CD4-positive, alpha-beta T cell treated with Interleukin-12 subunit alpha and Interleukin-12 subunit beta, for 1 hour (primary cell): ENCODE measurements around the gene RTF2.

Experiments
- DNase-seq: peaks from one replicate; pipeline ENCODE4 v3.0.0-alpha.2; 2020

RTF2 gene, protein sequence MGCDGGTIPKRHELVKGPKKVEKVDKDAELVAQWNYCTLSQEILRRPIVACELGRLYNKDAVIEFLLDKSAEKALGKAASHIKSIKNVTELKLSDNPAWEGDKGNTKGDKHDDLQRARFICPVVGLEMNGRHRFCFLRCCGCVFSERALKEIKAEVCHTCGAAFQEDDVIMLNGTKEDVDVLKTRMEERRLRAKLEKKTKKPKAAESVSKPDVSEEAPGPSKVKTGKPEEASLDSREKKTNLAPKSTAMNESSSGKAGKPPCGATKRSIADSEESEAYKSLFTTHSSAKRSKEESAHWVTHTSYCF

GRCh38 chr20:56468316-56469076 is at the start of gene RTF2:
TSS of gene RTF2 (plus strand) at chr20:56468627. CDS start at chr20:56468698, 71 bp downstream.
- peak; percentile 97 for DNase-seq

DNA sequence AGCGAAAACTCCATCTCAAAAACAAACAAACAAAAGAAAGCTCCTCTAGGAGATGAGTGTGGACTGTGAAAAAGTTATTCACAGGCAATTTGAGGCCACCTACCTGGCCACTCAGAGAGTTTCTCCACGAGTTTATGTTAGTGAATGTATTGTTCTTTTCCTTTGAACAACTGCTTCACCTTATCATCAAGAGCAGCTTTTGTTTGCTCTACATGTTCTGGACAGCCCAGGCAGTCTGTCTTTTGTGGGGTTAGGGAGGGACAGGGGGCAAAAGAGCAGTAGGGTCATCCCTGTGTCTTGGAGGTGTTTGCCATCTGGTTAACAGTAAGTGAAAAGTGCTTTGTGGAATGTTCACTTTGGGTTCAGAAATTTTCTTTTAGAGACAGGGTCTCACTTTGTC is 48.4 kb upstream of the RTF2 start:
- DNase-seq, result no peak

DNA sequence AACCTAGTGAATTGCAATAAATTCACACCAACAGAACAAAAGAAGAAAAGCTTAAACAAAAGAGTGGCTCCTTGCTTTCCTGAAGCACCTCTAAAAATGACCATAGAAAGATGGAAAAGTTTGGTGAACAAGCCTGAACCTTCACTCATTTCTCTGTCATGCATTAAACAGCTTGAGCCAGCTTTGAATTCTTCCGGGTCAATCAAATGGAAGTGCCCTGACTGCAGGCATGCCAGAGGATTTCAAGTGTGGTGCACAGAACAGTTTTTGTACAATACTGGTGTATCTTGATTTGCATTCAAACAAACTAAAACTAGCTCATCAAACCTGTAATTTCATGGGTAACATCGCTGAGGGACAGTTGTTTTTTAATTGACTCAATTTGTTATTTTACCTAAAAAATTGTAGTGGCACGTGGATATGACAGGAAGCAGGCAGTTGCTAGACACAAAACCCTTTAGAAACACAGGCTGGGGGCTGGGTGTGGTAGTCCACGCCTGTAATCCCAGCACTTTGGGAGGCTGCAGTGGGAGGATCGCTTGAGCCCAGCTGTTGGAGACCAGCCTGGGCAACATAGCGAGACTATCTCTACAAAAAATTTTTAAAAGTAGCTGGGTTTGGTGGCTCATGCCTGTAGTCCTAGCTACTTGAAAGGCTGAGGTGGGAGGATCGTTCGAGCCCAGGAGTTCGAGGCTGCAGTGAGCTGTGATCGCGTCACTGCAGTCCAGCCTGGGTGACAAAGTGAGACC is 47.3 kb upstream of the RTF2 start:
- DNase-seq, result no peak

- no peak for DNase-seq
These were observed 46.2 kb upstream of the RTF2 start for GRCh38 chr20:56422076-56422823.

DNA sequence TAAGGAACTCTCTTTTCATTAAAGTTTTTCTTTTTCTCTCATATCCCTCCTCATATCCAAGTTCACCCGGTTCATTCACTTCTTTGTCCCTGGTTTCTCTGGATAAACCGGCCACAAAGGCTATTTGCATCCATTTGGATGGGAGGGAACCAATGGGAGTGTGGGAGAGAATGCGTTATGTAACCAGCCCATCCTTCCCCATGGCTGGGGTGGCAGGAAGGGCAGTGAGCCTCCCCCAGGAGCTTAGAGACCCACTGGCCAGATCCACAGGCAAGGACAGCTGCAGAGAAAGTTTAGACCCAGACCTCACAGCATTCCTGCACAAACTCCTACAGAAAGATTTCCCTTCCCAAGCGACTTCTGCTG is 45.6 kb upstream of the RTF2 start:
- DNase-seq, result no peak

- no peak for DNase-seq
These were observed 45.2 kb upstream of the RTF2 start for GRCh38 chr20:56423211-56423610.

DNA sequence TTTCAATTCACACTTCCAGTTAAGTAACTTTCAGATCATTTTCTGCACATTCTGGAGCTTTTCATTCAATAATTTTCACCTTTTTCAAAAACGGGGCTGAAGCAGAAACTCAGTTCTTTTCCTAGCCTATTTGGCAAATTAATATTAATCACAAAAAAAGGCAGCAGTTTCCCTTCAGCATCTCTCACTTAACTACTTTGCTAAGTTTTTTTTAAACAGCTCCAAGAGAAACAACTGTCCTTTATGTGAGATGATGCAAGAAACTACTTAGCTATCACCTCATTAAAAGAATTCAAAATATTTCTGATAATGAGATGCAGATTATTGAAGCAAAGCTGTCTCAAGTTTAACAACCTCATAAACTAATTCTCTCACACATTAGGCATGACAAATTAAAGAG is 44.5 kb upstream of the RTF2 start:
- no peak for DNase-seq

DNA sequence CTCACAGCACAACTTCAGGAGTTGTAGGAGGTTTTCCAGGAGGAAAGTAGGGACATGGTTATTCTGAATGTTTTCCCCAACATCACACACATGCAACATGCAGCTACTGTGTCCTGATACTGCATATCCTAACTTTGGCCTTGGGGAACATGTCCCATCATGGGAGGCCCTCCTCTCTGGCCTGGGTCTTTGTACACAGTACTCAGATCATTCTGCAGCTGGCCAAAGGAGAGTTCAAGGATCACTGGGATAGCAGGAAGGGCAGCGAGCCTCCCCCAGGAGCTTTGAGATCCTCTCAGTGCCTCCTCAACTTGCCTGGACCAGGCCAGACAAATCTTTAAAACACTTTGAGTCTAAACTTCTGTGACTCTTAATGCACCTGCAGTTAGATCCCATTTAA is 43.5 kb upstream of the RTF2 start:
- no peak for DNase-seq

GRCh38 chr20:56426026-56426425 is 42.4 kb upstream of the RTF2 start:
- DNase-seq, result no peak

DNA sequence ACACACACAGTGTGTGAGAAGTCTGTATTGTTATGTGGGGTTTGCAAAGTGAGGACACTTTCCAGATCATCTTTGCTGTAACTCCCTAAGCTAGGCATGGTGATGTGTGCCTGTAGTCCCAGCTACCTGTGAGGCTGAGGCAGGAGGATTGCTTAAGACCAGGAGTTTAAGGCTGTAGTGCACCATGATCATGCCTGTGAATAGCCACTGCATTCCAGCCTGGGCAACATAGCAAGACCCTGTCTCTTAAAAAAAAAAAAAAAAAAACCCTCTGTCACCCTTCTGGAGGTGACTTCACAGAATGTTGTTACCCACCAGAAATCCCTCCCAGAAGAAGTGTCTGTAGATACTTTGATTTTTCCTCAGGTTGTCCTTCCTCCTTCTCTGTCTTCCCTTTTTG is 41.5 kb upstream of the RTF2 start:
- DNase-seq, result no peak

GRCh38 chr20:56427797-56428196 is 40.6 kb upstream of the RTF2 start:
- DNase-seq, result no peak

- DNase-seq, result no peak
These were observed 40.0 kb upstream of the RTF2 start for GRCh38 chr20:56428410-56428809.

DNA sequence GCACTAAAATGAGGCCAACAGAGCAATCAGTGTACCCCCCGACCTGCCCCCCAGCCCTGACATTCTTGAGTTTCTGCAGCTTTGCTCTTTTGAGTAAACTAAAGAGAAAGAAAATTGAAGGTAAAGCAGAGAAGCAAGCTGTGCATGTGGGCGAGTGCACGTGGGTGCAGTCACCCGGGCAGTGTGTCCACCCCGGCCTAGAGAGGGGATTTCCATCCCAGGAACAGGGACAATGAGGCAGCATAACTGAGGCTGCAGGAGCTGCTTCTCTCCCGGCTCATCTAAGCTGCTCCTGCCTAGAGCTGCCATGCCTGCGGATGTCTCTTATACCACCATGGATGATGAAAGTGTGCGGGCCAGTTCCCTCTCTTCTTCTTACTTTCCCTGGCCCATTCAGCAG is 39.5 kb upstream of the RTF2 start:
- DNase-seq, result no peak

- DNase-seq, result no peak
These were observed 38.9 kb upstream of the RTF2 start for GRCh38 chr20:56429502-56429901.

DNA sequence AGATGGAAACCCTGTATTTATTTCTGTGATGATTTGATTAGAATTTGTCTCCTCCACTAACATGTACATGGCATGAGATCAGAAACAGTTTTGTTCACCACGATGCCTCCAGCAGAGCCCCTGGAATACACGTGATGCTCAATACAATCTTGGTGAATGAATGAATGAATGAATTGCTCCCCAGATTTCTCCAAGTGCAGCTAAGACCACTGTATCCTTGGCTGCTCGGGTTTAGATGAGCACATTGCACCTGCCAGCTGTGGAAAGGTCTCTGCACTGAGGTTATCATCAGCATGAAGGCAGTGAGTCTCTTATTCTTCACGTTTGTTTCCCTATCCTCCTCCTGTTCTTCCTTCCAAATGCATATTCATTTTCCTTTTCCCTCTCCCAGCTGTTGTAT is 38.5 kb upstream of the RTF2 start:
- DNase-seq, result no peak

- DNase-seq, result no peak
These were observed 38.0 kb upstream of the RTF2 start for GRCh38 chr20:56430461-56430860.

DNA sequence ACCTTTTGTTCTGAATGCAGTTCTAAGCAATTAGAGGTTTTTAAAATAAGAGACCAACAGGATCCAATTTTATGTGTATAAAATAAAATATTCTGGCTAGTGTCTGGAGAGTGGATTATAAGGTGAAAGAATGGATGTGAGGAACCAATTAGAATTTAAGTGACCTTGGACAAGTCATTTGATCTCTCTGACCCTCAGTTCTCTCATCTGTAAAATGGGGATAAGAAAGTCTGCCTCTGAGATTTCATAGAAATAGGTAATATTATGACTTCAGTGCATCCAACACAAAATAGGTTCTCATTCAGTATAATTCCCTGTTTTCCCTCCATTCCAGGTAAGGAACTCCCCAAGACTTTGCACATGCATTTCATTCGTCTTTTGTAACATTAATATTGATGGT is 37.5 kb upstream of the RTF2 start:
- no peak for DNase-seq

GRCh38 chr20:56431471-56431870 is 37.0 kb upstream of the RTF2 start:
- no peak for DNase-seq

DNA sequence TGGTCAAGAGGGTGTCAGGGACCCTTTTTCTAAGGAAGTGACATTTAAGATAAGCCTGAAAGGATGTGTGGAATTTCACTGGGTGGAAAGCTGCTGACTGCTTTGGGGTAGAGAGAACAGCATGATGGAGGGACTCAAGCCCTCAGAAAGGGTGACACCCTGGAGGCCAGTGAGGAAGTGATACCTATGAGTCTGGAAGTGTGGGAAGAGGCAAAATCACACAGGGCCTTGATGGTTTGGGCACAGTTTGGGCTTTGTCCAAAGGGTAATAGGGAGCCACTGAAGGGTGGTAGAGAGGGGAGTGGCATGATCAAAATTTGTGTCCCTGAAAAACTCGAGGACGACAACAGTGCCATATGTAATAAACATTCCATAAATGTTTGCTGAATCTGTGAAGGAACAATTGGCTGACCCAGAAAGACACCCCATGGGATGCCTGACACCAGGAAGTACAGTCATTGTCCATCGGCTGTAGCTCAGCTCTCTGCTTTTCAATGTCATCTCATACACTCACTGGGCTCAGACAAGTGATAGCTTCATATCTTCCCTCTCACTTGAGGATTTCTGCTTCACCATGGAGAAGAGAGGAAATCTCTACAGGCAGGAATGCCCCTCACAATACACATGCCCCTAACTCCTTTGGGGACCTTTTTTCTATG is 35.1 kb upstream of the RTF2 start:
- no peak for DNase-seq

GRCh38 chr20:56433880-56434255 is 34.6 kb upstream of the RTF2 start:
- DNase-seq, result peak; percentile 31

GRCh38 chr20:56437196-56437960 is 31.0 kb upstream of the RTF2 start:
- DNase-seq, result no peak

GRCh38 chr20:56438284-56438683 is 30.1 kb upstream of the RTF2 start:
- DNase-seq, result no peak
